Activated CD8-positive, alpha-beta memory T cell treated with anti-CD3 and anti-CD28 coated beads for 4 hours (primary cell): ENCODE results near the gene MOB2.

Experiments
- DNase-seq, 2 donors: peaks; one replicate each; pipeline ENCODE4 v3.0.0-alpha.2; 2020; ENCODE audit warnings: low read depth in 2 of 2

MOB2 gene

DNA sequence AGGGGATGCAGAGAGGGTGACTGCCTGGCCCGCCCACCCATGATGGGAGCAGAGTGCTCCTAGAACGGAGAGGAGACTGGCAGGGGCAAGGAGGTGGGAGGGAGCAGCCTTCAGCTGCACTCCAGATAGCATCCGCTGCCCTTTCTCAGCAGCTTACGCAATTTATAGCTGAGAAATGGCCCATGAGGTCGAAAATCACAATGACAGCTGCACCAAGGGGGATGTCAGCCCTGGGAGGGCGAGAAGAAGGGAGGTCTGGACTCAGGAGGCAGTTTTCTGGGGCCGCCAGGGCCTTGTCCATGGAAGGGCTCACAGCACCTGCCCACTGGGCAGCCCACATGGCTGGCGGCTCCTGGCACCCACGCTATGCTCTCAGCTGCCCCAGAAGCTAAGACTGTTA is 17.6 kb upstream of the MOB2 start:
- no peak for DNase-seq

DNA sequence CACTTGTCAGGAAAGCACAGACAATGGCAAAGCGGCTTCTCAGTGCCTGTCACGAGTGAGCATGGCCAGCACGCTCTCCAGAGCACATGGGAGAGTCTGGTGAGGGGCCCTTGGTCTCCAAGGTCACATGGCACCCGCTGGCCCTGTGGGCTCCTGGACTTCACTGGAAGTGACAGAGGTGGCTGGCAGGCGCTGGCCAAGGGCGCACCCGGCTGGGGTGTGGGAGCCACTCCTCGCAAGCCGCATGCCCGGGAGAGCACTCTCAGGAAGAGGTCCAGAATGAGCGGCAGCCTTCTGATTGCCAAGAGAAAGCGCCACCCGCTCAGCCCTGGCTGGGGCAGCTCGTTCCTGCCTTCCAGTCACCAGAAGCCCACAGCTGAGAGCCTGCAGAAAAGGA is 17.1 kb upstream of the MOB2 start:
- no peak for DNase-seq

DNA sequence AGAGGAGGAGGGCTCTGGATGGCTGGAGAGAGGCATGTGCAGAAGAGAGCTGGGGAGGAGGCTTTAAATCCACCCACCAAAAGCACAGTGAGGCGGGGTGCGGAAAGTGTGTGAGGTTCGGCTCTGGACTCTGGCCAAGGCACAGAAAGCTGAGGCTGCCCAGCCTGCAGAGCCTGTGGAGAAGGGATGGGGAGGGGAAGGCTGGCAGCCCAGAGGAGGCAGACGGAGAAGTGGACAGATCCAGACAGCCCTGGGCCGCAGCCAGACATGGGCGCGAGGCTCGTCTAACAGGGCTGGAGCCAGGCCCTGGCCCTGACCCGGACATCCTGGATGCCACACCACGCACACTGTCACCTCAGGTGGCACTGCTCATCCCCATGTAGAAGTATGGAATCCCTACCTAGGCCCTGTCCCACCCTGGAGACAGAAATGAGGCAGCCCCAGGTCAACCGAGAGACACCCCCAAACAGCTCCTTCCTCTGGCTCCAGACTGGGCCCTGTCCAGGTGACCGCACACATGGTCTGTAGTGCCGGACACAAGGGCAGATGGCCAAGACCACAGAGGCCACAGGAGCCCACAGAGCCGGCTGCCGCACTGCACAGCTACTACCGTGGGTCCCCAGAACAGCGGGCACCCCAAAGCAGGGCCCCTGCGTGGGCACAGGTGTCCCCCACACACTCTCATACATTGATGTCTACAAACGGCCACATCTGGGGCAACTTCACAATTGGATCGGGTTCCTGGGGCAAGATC is 16.6 kb upstream of the MOB2 start:
- no peak for DNase-seq

DNA sequence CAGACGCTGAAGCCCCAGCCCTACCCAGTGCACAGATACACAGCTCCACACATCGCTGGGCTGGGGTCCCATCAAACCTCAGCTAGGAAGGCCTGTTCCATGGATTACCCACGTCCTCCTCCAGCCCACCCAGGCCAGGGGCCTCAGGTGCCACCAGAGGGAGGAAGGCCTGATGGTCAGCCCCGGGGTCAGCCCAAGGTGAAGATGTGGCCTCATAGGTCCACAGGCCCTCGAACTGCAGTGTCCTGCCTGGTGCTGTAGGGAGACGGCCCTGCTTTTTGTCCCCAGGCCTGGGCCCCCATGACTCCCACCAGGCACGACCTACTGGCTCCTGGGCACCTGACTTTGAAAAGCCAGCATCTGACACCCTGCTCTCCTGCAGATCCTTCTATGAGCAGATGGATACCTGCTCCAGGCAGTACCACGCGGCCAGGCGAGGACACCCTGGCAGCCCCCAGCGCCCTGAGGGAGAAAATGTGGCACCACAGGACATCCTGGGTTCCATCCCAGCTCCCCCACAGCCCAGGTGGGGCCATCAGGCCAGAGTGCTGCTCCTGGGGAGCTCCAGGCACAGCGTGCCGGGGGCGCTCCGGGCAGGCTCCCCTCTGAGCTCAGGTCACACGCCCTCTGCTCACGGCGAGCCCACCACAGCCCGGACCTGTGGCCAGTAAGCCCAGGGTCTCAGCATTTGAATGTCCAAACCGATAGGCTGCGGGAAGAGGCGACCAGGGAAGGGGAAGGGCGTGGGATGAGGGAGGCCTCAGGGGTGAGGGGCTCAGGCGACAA is 15.8 kb upstream of the MOB2 start:
- DNase-seq = no peak

DNA sequence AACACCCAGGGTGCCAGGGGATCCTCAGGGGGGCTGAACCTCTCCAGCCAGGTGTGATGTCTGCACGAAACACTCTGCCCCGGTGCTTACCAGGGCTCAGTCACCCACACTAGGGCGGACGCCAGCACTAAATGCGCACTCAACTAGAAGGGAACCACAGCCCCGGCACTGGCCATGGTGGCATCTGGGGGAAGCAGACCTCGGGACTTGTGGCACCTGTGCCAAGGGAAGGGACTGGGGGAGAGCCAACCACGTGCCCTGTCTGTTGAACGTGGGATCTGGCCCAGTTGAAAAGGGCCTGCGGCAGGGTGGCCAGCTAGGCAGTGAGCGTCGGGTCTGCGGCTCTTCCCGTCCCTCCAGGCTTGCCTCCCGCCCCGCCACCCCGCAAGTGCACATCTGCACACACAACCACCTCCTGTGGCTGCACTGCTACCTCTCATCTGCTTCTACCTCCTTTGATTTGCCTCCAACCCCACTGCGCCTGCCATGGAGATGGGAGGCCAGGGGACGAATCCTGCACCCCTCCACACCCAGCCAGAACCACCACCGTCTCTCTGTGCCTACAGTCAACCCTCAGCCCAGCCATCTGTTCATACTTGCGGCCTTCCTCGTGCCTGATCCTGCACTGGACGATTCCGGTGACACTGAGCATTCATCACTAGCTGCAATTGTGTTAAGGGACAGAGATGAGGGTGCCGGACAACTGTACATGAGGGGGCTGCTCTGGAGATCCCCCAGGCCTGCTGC is 15.0 kb upstream of the MOB2 start:
- DNase-seq = no peak

DNA sequence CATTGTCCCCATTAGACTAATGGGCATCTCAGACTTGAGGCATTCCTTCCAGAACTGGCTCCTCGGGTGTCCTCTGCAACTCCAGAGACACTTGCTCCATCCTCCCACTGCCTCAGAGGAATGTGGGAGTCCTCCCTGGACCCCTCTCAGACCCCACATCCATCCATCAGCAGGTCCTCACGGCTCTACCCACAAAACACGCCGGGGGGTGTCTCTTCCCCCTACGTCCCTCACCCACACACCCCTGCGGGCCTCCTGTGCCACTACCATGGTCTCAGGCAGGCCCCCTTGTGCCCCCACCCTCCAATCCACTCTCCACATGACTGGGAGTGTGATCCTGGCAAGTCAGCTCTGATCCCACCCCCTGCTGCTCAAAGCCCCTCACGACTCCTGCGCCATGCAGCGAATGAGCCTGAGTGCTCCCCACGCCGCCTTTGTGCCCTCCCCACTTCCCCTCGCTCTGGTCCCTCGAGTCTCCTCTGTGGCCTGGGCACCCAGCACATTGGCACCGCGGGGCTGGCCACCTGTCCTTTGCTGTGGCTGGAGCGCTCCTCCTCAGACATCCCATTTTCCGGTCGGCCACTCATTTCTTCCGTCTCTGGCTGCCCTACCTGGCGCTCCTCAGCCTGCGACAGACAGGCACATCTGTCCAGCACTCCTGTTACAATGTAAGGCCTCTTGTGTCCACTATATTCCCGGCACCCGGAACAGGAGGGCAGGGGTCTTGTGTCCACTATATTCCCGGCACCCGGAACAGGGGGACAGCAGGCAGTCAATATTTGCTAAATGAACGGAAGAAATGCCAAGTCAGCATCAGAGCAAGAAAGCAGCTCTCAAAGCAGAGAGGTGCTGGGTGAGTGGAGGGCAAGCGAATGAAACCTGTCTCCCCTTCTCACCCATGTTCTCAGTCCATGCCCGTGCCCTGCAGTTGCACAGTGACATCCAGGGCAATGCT is 14.2 kb upstream of the MOB2 start:
- no peak for DNase-seq

DNA sequence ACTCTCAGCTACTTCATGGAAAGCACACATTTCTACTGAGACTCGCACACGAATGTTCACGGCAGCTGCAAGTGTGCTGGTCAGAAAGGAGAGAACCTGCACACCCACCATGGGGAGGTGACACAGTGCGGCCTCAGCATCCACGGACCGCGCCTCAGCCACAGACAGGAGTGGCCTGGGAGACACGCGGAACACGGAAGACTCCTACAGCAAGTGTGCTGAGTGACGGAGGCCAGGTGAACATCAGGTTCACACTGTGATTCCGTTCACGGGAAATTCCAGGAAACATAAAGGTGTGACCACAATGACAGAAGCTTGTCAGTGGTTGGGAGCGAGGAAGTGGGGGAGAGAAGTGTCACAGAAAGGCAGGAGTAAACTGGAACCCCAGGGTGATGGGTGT is 13.3 kb upstream of the MOB2 start:
- DNase-seq = no peak

DNA sequence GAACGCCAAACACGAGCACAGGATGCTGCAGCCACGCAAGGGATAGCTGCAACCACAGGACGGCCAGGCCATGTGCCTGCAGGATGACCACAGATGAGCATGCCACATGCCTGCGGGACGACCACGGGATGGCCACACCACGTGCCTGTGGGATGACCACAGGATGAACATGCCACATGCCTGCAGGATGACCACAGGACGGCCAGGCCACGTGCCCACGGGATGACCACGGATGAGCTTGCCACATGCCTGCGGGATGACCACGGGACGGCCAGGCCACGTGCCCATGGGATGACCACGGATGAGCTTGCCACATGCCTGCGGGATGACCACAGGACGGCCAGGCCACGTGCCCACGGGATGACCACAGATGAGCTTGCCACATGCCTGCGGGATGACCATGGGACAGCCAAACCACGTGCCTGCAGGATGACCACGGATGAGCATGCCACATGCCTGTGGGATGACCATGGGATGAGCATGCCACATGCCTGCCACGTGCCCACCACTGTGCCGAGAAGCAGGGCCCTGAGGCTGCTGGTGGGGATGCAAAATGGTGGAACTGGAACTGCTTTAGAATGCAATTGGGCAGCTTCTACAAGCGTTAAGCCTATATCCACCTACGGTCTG is 12.8 kb upstream of the MOB2 start:
- DNase-seq = no peak

DNA sequence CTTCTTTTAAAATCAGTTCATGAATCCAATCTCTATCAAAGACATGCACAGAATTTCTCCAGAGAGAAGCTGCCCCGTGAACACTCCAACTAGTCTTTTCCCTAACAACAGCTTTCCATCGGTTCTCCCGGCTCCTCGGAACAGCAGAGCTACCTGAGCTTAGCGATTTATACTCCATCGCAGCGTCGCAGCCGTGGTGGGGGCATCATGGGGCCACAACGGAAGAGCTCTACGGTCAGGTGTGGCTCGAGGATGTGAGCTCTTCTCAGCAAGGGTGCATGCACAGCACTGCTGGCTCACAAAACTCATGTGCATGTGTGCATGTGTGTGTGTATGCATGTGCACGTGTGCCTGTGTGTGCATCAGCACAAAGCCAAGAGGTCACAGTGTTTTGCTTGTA is 11.7 kb upstream of the MOB2 start:
- DNase-seq = no peak

DNA sequence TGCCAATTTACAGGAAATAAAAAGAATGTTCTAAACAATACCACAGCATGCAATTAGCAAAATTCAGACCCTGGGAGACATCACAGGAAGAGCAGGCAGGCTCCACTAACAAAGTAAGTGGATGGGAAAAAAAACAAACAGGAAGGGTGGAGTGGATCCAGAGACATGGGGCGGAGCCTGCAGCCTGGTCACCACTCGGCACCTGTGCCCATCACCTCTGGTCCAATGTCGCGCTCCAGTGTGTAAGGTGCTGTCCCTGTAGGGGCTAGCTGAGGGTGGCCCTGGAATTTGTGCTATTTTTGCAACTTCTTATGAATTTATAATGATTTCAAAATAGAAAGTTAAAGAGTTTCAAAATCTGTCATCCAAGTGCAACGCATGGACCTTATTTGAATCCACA is 11.0 kb upstream of the MOB2 start:
- DNase-seq = no peak

DNA sequence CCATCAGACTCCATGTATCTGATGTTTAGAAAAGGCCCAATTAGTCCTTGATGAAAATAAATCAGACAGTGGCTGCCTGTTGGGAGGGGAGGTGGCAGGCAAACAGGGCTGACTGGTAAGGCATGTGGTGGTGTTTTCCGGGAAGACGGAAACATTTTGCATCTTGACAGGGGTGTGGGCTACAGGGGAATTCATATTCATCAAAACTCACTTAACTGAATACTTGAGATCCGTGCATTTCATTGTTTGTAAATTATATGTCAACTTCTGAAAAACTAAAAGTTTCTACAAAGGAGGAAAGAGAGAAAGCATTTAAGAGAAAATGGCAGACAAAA is 10.1 kb upstream of the MOB2 start:
- no peak for DNase-seq

DNA sequence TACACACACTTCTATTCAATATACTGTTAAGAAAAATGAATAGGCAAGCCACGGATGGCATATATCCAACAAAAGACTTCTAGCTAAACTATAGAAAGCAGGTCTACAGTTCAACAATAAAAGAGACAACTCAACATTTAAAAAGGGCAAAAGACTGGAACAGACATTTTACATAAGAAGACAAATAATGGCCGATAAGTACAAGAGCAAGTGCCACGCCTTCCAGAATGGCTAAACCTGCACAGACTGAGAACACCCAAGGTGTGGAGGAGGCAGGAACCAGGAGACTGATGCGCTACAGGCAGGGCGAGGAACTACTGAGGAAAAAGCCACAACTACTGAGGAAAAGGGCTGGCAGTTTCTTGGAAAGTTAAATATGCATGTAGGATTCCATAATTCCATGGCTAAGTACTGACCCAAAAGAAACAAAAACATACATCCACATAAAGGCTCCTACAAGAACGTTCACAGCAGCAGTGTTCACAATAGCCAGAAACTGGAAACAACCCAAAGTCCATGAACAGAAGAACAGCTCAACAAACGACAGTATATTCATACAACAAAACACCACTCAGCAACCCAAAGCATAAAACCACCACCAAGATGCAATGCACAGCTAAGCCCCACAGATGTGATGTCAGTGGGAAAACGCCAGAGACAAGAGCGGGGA is 9.6 kb upstream of the MOB2 start:
- no peak for DNase-seq

DNA sequence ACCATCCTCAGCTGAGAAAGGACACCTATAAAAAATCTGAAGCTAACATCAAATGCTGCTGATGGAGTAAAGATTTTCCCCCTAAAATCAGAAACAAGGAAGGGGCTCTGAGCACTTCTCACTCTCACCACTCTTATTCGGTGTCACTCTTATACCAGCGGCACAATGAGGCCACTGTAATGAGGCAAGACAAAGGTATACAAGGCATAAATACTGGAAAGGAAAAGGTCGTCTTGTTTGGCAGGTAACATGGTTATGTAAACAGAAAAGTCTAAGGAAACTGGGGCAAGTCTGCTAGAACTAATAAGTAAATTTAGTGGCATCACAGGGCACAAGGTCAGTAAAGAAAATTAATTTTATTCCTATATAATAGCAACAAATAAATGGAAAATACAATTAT is 8.1 kb upstream of the MOB2 start:
- no peak for DNase-seq

DNA sequence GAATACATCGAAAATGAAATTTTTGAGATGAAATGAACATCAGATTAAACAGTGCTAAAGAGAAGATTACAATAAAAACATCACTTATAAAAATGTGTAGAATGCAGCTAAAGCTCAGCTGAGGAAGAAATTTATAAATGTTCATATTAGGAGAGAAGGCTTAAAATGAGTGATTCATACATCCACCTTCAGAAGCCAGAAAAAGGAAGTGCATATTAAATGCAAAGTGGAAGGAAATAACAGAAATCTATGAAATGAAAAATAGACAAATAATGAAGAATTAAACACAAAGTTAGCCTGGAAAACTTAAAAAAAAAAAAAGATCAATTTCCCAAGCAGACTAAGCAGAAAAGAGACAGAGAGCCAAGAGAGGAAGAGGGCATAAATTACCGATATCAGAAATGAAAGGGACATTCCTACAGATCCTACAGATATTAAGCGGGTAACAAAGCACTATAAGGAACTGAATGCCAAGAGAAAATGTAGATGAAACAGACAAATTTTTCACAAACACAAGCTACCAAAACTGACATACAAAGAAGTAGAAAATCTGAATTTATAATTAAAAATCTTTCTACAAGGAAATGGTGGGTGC is 7.2 kb upstream of the MOB2 start:
- DNase-seq = no peak

DNA sequence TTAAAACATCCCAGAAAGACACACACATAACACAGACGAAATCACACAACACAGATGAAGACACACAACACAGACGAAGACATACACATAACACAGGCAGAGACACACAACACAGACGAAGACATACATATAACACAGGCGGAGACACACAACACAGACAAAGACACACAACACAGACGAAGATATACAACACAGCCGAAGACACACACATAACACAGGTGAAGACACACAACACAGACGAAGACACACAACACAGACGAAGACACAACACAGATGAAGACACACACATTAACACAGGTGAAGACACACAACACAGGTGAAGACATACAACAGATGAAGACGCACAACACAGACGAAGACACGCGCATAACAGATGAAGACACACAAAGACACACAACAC is 4.8 kb upstream of the MOB2 start:
- no peak for DNase-seq

DNA sequence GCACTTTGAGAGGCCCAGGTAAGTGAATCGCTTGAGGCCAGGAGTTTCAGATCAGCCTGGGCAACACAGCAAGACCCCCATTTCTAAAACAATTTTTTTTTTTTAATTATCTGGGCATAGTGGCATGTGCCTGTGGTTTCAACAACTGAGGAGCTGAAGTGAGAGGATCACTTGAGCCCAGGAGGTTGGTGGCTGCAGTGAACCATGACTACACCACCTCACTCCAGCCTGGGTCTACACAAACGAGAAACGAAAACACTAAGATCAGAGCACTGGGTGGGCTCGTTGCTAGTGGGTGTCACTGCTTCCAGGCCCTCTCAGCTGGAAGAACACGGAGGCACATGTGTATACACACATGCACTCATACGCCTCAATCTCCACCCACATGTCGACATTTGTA is 4.1 kb upstream of the MOB2 start:
- DNase-seq = no peak

DNA sequence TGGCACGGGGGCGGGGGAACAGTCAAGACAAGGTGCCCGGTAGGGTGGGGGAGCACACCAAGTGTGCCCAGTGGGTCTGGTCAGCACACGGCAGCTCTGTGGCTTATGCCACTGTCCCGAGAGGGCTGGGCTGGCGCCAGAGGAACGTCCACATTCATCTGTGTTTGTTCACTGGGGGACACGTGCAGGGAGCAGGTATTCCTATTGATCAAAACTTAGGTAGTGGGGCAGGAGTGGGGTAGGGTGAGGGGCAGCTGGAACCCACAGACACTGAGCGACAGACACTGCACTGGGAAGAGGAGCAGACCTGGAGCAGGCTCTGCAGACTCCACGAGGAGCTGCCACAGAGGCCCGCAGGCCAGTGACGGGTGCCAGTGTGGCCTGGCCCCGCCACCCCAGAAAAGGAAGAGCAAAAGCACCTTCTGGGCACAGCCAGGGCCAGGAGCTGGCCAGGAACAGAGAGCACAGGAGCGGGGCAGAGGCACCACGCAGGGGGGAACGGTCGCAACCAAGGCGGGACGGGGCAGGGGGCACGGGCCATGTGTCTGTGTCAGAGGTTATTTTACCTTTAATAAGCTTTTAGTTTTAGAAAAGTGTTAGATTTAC is 2.1 kb upstream of the MOB2 start:
- no peak for DNase-seq

DNA sequence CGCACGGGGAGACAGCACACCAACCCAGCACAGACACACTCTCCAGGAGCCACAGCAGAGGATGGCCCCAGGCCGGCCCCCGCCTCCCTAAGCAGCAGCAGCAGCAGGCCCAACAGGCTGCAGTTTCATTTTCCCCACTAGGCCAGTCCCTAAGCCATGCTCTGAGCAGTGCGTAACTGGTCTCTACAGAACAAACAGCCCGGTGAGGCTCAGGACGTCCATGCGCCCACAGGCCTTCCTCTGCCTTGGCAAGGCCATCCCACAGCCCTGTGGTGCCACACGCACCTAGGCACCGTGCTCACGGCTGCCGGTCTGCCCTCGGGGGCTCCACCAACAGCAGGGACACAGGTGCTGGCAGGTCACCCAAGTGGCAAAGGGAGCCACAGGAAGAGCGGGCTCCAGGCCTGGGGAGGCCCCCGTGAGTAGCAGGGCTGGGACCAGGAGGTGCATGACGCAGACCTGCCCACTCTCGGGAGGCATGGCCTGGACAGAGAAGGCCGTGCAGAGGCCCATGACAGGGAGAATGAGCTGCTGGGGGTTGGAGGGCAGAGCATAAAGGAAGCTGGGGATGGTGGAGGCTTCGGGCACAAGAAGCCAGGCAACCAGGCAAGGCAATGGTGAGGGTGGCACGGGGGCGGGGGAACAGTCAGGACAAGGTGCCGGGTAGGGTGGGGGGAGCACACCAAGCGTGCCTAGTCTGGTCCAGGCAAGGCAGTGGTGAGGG is 1.4 kb upstream of the MOB2 start:
- DNase-seq = no peak
